GM21447 (cell line): Measurements from ENCODE around the gene XPC.

ENCODE experiments used
- ATAC-seq: cut with Tn5 transposase; IDR thresholded peaks from one replicate; pipeline ENCODE4 v1.9.1; 2021; ENCODE audit not compliant: unreplicated experiment

Gene XPC

GRCh38 chr3:14137004-14137403 is 41.4 kb downstream of the XPC start:
- no peak for ATAC-seq

GRCh38 chr3:14135581-14135980 is 42.8 kb downstream of the XPC start:
- ATAC-seq, result no peak

- no peak for ATAC-seq
Observed at GRCh38 chr3:14134291-14134690, 44.1 kb downstream of the XPC start.

GRCh38 chr3:14133876-14134275 is 44.5 kb downstream of the XPC start:
- no peak for ATAC-seq

GRCh38 chr3:14133188-14133800 is 45.1 kb downstream of the XPC start:
- ATAC-seq, result no peak

GRCh38 chr3:14132689-14133088 is 45.7 kb downstream of the XPC start:
- no peak for ATAC-seq

GRCh38 chr3:14132120-14132519 is 46.3 kb downstream of the XPC start:
- ATAC-seq, result no peak

- ATAC-seq, result no peak
Observed at GRCh38 chr3:14131134-14131533, 47.3 kb downstream of the XPC start.

GRCh38 chr3:14130707-14131106 is 47.7 kb downstream of the XPC start:
- ATAC-seq, result no peak

- no peak for ATAC-seq
Observed at GRCh38 chr3:14130230-14130629, 48.2 kb downstream of the XPC start.

- ATAC-seq, result no peak
Observed at GRCh38 chr3:14129296-14129695, 49.1 kb downstream of the XPC start.

- no peak for ATAC-seq
Observed at GRCh38 chr3:14128724-14129123, 49.7 kb downstream of the XPC start.

GRCh38 chr3:14127516-14128161 is 50.8 kb downstream of the XPC start:
- no peak for ATAC-seq

- ATAC-seq, result no peak
Observed at GRCh38 chr3:14126887-14127505, 51.4 kb downstream of the XPC start.

- ATAC-seq, result no peak
Observed at GRCh38 chr3:14126017-14126886, 52.1 kb downstream of the XPC start.

GRCh38 chr3:14125193-14126016 is 53.0 kb downstream of the XPC start:
- ATAC-seq, result peak; percentile 20

GRCh38 chr3:14124615-14125192 is 53.7 kb downstream of the XPC start, which contains the start of the genes CHCHD4 and TMEM43:
Gene CHCHD4, minus strand, starts transcription at chr3:14124870. Its CDS starts 194 bp downstream, at chr3:14124676.
Gene TMEM43, plus strand, starts transcription at chr3:14125052. Its CDS starts 142 bp downstream, at chr3:14125194.
- peak; percentile 87 for ATAC-seq

- ATAC-seq, result peak; percentile 56
Observed at GRCh38 chr3:14124223-14124614, 54.2 kb downstream of the XPC start.

- ATAC-seq, result no peak
Observed at GRCh38 chr3:14123308-14124222, 54.8 kb downstream of the XPC start.
